GM12878 (cell line): ENCODE data around the gene PPIB.

Experiments
- BACH1 ChIP-seq: fragments of 450-650 bp; IDR thresholded peaks from 2 replicates; pipeline ENCODE4 v1.6.1; 2017; ENCODE audit warnings: mild to moderate bottlenecking, borderline replicate concordance
- BCL11A ChIP-seq: IDR thresholded peaks from 2 replicates; pipeline ENCODE4 v1.6.1; 2011; ENCODE audit warnings: low read depth, low read length
- CTCF ChIP-seq, 3 experiments: IDR thresholded peaks in 2 of 3; conservative IDR thresholded peaks in 1 of 3; 2 replicates each; pipeline ENCODE4 v1.5.1; 2011; ENCODE audit warnings: low read depth in 3 of 3, low read length in 3 of 3, mild to moderate bottlenecking in 3 of 3, control low read depth in 2 of 3, moderate library complexity in 2 of 3, inconsistent platforms in 1 of 3, mixed read lengths in 1 of 3; ENCODE audit not compliant: control insufficient read depth in 2 of 3, insufficient read depth in 1 of 3; ENCODE audit errors: extremely low read depth in 1 of 3
- EGR1 ChIP-seq, 2 experiments: IDR thresholded peaks; 1 replicate in 1 of 2; 2 replicates in 1 of 2; pipeline ENCODE4 v1.6.1; 2011 to 2012; ENCODE audit warnings: low read depth in 2 of 2, low read length in 2 of 2, borderline replicate concordance in 1 of 2, mild to moderate bottlenecking in 1 of 2, moderate library complexity in 1 of 2
- ELK1 ChIP-seq: IDR thresholded peaks from 2 replicates; pipeline ENCODE4 v1.6.1; 2012; ENCODE audit warnings: low read depth, low read length, improper control_type of control experiment
- EZH2 ChIP-seq: IDR thresholded peaks from 2 replicates; pipeline ENCODE4 v1.6.1; 2012; ENCODE audit warnings: low read depth, mild to moderate bottlenecking, control low read depth, inconsistent platforms, low read length, borderline replicate concordance; ENCODE audit not compliant: control insufficient read depth
- KDM1A ChIP-seq: fragments of 200-600 bp; sonication (generic); IDR thresholded peaks from 2 replicates; pipeline ENCODE4 v1.6.1; 2016; ENCODE audit warnings: borderline replicate concordance
- NFXL1 ChIP-seq: fragments of 450-650 bp; IDR thresholded peaks from 2 replicates; pipeline ENCODE4 v1.6.1; 2017; ENCODE audit warnings: antibody characterized with exemption, mild to moderate bottlenecking, borderline replicate concordance
- NFYB ChIP-seq: IDR thresholded peaks from 2 replicates; pipeline ENCODE4 v1.6.1; 2011; ENCODE audit warnings: low read depth, mild to moderate bottlenecking, low read length, improper control_type of control experiment, moderate library complexity; ENCODE audit not compliant: insufficient read depth
- RAD21 ChIP-seq: IDR thresholded peaks from 2 replicates; pipeline ENCODE4 v1.6.1; 2011; ENCODE audit warnings: mild to moderate bottlenecking, low read depth, low read length, moderate library complexity; ENCODE audit not compliant: insufficient read depth
- SIN3A ChIP-seq: IDR thresholded peaks from 2 replicates; pipeline ENCODE4 v1.6.1; 2012; ENCODE audit warnings: low read depth, low read length, improper control_type of control experiment
- SKIL ChIP-seq: fragments of 450-650 bp; IDR thresholded peaks from 2 replicates; pipeline ENCODE4 v1.6.1; 2017; ENCODE audit warnings: mild to moderate bottlenecking, low read depth, inconsistent platforms; ENCODE audit not compliant: poor library complexity, severe bottlenecking
- SPI1 ChIP-seq: IDR thresholded peaks from 2 replicates; pipeline ENCODE4 v1.6.1; 2011; ENCODE audit warnings: low read depth, mild to moderate bottlenecking, low read length, moderate library complexity, borderline replicate concordance; ENCODE audit not compliant: insufficient read depth
- USF1 ChIP-seq: IDR thresholded peaks from 2 replicates; pipeline ENCODE4 v1.6.1; 2011; ENCODE audit warnings: borderline replicate concordance, low read depth, mild to moderate bottlenecking, moderate library complexity, mixed read lengths, low read length; ENCODE audit not compliant: insufficient read depth; ENCODE audit errors: extremely low read length

- TF ChIP-seq CTCF (IDR thresholded peaks at IDR 0.05 in 2 of 3, conservative IDR thresholded peaks at IDR 0.05 in 1 of 3; ENCODE audit: control insufficient read depth in 2 of 3, extremely low read depth in 1 of 3, insufficient read depth in 1 of 3, low read depth in 3 of 3, low read length in 3 of 3) (no peak), RAD21 (no peak), NFXL1 (no peak), EZH2 (no peak), SPI1 (no peak), SIN3A (no peak), KDM1A (no peak), SKIL (no peak), BCL11A (no peak), ELK1 (no peak), USF1 (no peak), EGR1 (IDR thresholded peaks at IDR 0.05; ENCODE audit: borderline replicate concordance in 1 of 2, low read depth in 2 of 2, low read length in 2 of 2) (no peak), BACH1 (no peak), NFYB (no peak)
Observed at GRCh38 chr15:64156652-64157331, 6.0 kb downstream of the PPIB start.
